Lower leg skin (tissue), 3 donors: ENCODE results near the gene IL1RN.

ENCODE experiments used
- POLR2A ChIP-seq, 2 donors: fragments of 450-650 bp; IDR thresholded peaks; one replicate each; pipeline ENCODE4 v1.6.1; 2016 to 2017; ENCODE audit warnings: antibody characterized with exemption in 2 of 2, mild to moderate bottlenecking in 1 of 2, moderate library complexity in 1 of 2
- TF ChIP-seq, protein P1 (sequence below), 3 donors: fragments of 450-650 bp; IDR thresholded peaks; one replicate each; pipeline ENCODE4 v1.5.1; 2016; ENCODE audit warnings: antibody characterized with exemption in 3 of 3, mild to moderate bottlenecking in 3 of 3, moderate library complexity in 2 of 3

DNA sequence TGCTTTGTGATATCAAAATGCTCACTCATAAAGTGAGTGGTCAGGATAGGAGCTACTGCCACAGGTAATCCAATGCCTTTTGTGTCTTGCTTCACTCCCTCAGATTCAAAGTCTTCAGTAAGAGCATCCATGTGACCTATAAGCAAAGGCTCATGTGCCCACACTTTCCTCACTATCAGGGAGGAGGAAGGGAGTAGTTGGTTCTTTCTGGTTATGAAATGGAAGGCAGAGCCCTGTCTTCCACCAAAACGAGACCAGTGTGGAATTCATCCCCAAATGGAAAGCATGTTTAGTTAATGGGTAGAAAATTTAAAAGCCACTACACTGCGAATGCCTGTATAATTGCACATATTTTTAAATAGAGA, 33.8 kb upstream of the IL1RN start:
- no peak for TF ChIP-seq POLR2A (IDR thresholded peaks at IDR 0.05)
- TF ChIP-seq, protein P1, sequence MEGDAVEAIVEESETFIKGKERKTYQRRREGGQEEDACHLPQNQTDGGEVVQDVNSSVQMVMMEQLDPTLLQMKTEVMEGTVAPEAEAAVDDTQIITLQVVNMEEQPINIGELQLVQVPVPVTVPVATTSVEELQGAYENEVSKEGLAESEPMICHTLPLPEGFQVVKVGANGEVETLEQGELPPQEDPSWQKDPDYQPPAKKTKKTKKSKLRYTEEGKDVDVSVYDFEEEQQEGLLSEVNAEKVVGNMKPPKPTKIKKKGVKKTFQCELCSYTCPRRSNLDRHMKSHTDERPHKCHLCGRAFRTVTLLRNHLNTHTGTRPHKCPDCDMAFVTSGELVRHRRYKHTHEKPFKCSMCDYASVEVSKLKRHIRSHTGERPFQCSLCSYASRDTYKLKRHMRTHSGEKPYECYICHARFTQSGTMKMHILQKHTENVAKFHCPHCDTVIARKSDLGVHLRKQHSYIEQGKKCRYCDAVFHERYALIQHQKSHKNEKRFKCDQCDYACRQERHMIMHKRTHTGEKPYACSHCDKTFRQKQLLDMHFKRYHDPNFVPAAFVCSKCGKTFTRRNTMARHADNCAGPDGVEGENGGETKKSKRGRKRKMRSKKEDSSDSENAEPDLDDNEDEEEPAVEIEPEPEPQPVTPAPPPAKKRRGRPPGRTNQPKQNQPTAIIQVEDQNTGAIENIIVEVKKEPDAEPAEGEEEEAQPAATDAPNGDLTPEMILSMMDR (IDR thresholded peaks at IDR 0.05) = no peak
